Prostate gland (tissue), 1 donor: ENCODE data around the gene ST8SIA1.

Experiments used
- POLR2A ChIP-seq: fragments of 450-650 bp; IDR thresholded peaks from one replicate; pipeline ENCODE4 v1.6.1; 2016; ENCODE audit warnings: antibody characterized with exemption, mild to moderate bottlenecking
- POLR2AphosphoS5 ChIP-seq: sonication (generic); formaldehyde crosslinking; IDR thresholded peaks from one replicate; pipeline ENCODE4 v1.6.1; 2017; ENCODE audit warnings: antibody characterized with exemption

GRCh38 chr12:22287101-22287500, 47.4 kb downstream of the ST8SIA1 start:
- TF ChIP-seq POLR2AphosphoS5 = no peak
- TF ChIP-seq POLR2A = no peak
